Measurements from ENCODE around the gene NMBR.
A peak's percentile ranks its signal among the peaks of the same experiment; 100 is the strongest.
"Not testable (repeated sequence)": the region's sequence is repeated elsewhere in the genome, so short reads cannot be mapped to it uniquely, and the experiment has no call there.

The NMBR gene

DNA sequence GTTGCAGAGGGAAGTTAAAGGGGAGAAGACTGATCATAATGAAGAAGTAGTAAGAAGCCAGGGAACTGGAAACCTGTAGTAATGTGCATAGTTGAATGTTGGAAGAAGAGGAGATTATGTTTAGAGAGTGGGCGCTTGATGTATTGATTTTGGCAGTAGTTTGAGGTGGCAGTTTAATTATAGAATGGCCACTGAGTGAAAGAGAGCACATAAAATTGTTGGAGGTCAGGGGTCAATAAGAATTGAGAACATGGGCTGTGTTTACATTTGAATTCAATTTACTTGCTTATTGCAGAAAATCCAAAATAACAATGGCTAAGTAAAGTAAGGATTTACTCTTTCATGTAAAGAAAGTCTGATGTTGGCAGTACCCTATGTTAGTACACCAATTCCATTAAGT lies 15.9 kb upstream of the NMBR start:
- Histone ChIP-seq H3K36me3 (replicated peaks; ENCODE audit: insufficient read depth, low read length) (no peaks in the 10 kb centered on the region; the same call in 1 of the 2 replicates), H3K9me2 (replicated peaks; ENCODE audit: insufficient read depth, low read length) (no peaks in the 10 kb centered on the region), H3K4me2 (ENCODE audit: low read depth, low read length) (no peak overlapping the region), H3K27ac (ENCODE audit: low read length) (no peak overlapping the region), H4K20me1 (ENCODE audit: insufficient read depth, low read length) (peaks cover 4% of the 10 kb centered on the region; the same call in 1 of the 2 replicates), H3K9ac (ENCODE audit: low read length) (no peak overlapping the region), H3K79me2 (ENCODE audit: low read length) (peaks cover 77% of the 10 kb centered on the region), H2AFZ (ENCODE audit: low read length) (no peak overlapping the region), H3K9me3 (replicated peaks; ENCODE audit: insufficient read depth, low read length) (no peaks in the 10 kb centered on the region), H3K4me3 (ENCODE audit: low read length) (no peak overlapping the region), H3K4me1 (ENCODE audit: low read length) (no peaks in the 10 kb centered on the region), H3K27me3 (replicated peaks; ENCODE audit: insufficient read depth, low read length) (no peaks in the 10 kb centered on the region), H3F3A (ENCODE audit: insufficient read depth, low read length) (no peaks in the 10 kb centered on the region)
- no peak for DNase-seq
- no peak for TF ChIP-seq EZH2 (optimal IDR thresholded peaks at IDR 0.05; ENCODE audit: low read depth, low read length)
- no peak for TF ChIP-seq CTCF (IDR thresholded peaks at IDR 0.05; ENCODE audit: low read length)
- no peak for TF ChIP-seq EZH2phosphoT487 (IDR thresholded peaks at IDR 0.05; ENCODE audit: low read length)

DNA sequence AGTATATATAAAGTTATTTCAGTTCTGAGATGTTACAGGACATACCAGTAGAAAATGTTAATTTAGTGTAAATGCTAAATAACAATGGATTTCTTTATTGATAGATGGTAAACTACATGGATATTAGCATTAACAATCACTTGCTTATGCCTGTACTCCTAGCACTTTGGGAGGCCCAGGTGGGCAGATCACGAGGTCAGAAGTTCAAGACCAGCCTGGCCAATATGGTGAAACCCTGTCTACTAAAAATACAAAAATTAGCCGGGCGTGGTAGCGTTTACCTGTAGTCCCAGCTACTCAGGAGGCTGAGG lies 9.8 kb upstream of the NMBR start:
- H3K27me3 ChIP-seq (replicated peaks; ENCODE audit: insufficient read depth, low read length); H3K4me1 ChIP-seq (ENCODE audit: low read length); H3K27ac ChIP-seq (ENCODE audit: low read length); H3K9me3 ChIP-seq (replicated peaks; ENCODE audit: insufficient read depth, low read length); H4K20me1 ChIP-seq (ENCODE audit: insufficient read depth, low read length); H3K36me3 ChIP-seq (replicated peaks; ENCODE audit: insufficient read depth, low read length); DNase-seq; H3K9me2 ChIP-seq (replicated peaks; ENCODE audit: insufficient read depth, low read length); H2AFZ ChIP-seq (ENCODE audit: low read length); H3K9ac ChIP-seq (ENCODE audit: low read length); H3K4me3 ChIP-seq (ENCODE audit: low read length); H3F3A ChIP-seq (ENCODE audit: insufficient read depth, low read length): not testable (repeated sequence)
- Histone ChIP-seq H3K4me2 (ENCODE audit: low read depth, low read length) (0 out of 2 replicates have a peak overlapping the region, but pooled peaks have one; percentile 5), H3K79me2 (ENCODE audit: low read length) (peaks cover 93% of the 10 kb centered on the region)

- H2AFZ ChIP-seq (ENCODE audit: low read length): no peak overlapping the region
- peak overlapping the region; percentile 5; the same call in 1 of the 2 replicates for H3K4me2 ChIP-seq (ENCODE audit: low read depth, low read length)
- H3K4me1 ChIP-seq (ENCODE audit: low read length): no peaks in the 10 kb centered on the region
- no peaks in the 10 kb centered on the region for H3K27me3 ChIP-seq (replicated peaks; ENCODE audit: insufficient read depth, low read length)
- H3K27ac ChIP-seq (ENCODE audit: low read length): no peak overlapping the region
- TF ChIP-seq EZH2 (optimal IDR thresholded peaks at IDR 0.05; ENCODE audit: low read depth, low read length) (no peak), CTCF (IDR thresholded peaks at IDR 0.05; ENCODE audit: low read length) (peak; percentile 43)
- no peaks in the 10 kb centered on the region for H3F3A ChIP-seq (ENCODE audit: insufficient read depth, low read length)
- H3K9me2 ChIP-seq (replicated peaks; ENCODE audit: insufficient read depth, low read length): no peaks in the 10 kb centered on the region
- peaks cover 94% of the 10 kb centered on the region for H3K79me2 ChIP-seq (ENCODE audit: low read length)
- H3K4me3 ChIP-seq (ENCODE audit: low read length): no peak overlapping the region
- H4K20me1 ChIP-seq (ENCODE audit: insufficient read depth, low read length): peaks cover 7% of the 10 kb centered on the region; the same call in 1 of the 2 replicates
- H3K9ac ChIP-seq (ENCODE audit: low read length): no peak overlapping the region
- H3K9me3 ChIP-seq (replicated peaks; ENCODE audit: insufficient read depth, low read length): no peaks in the 10 kb centered on the region
- no peaks in the 10 kb centered on the region for H3K36me3 ChIP-seq (replicated peaks; ENCODE audit: insufficient read depth, low read length)
- peak; percentile 37 for DNase-seq
Measured at GRCh38 chr6:142155895-142156757, 9.2 kb upstream of the NMBR start.

GRCh38 chr6:142155091-142155490 lies 8.2 kb upstream of the NMBR start:
- H4K20me1 ChIP-seq (ENCODE audit: insufficient read depth, low read length): peaks cover 7% of the 10 kb centered on the region; the same call in 1 of the 2 replicates
- no peak overlapping the region for H2AFZ ChIP-seq (ENCODE audit: low read length)
- peaks cover 94% of the 10 kb centered on the region for H3K79me2 ChIP-seq (ENCODE audit: low read length)
- H3K36me3 ChIP-seq (replicated peaks; ENCODE audit: insufficient read depth, low read length): no peaks in the 10 kb centered on the region
- no peak for DNase-seq
- H3K27ac ChIP-seq (ENCODE audit: low read length): no peak overlapping the region
- no peak overlapping the region for H3K4me2 ChIP-seq (ENCODE audit: low read depth, low read length)
- no peaks in the 10 kb centered on the region for H3K27me3 ChIP-seq (replicated peaks; ENCODE audit: insufficient read depth, low read length)
- no peaks in the 10 kb centered on the region for H3K4me1 ChIP-seq (ENCODE audit: low read length)
- no peak overlapping the region for H3K9ac ChIP-seq (ENCODE audit: low read length)
- H3K4me3 ChIP-seq (ENCODE audit: low read length): no peak overlapping the region
- TF ChIP-seq EZH2phosphoT487 (IDR thresholded peaks at IDR 0.05; ENCODE audit: low read length): no peak
- TF ChIP-seq CTCF (IDR thresholded peaks at IDR 0.05; ENCODE audit: low read length): no peak
- TF ChIP-seq EZH2 (optimal IDR thresholded peaks at IDR 0.05; ENCODE audit: low read depth, low read length): no peak
- H3F3A ChIP-seq (ENCODE audit: insufficient read depth, low read length): no peaks in the 10 kb centered on the region
- no peaks in the 10 kb centered on the region for H3K9me3 ChIP-seq (replicated peaks; ENCODE audit: insufficient read depth, low read length)
- no peaks in the 10 kb centered on the region for H3K9me2 ChIP-seq (replicated peaks; ENCODE audit: insufficient read depth, low read length)
